GM06990 (cell line): Measurements from ENCODE around the gene RAB3D.
"Not testable (repeated sequence)": the region's sequence is repeated elsewhere in the genome, so short reads cannot be mapped to it uniquely, and the experiment has no call there.

Experiments used
- DNase-seq: peaks from one replicate; pipeline ENCODE4 v3.0.0-alpha.2; 2011; ENCODE audit not compliant: insufficient read length; ENCODE audit errors: extremely low read depth
- H3K27me3 ChIP-seq: replicated peaks from 2 replicates; pipeline ENCODE4 v1.6.0; 2011; ENCODE audit warnings: low read length; ENCODE audit not compliant: control insufficient read depth, insufficient read depth
- H3K36me3 ChIP-seq: 2 replicates; pipeline ENCODE4 v1.5.1; 2011; ENCODE audit warnings: low read length; ENCODE audit not compliant: control insufficient read depth, insufficient read depth
- H3K4me3 ChIP-seq: replicated peaks from 2 replicates; pipeline ENCODE4 v1.5.1; 2011; ENCODE audit warnings: low read depth, mild to moderate bottlenecking, control low read depth, low read length
- TF ChIP-seq, protein P1 (sequence below): IDR thresholded peaks from 2 replicates; pipeline ENCODE4 v1.5.1; 2011; ENCODE audit warnings: low read length, control low read depth, mild to moderate bottlenecking, inconsistent platforms; ENCODE audit not compliant: insufficient read depth, poor library complexity, severe bottlenecking

The RAB3D gene

DNA sequence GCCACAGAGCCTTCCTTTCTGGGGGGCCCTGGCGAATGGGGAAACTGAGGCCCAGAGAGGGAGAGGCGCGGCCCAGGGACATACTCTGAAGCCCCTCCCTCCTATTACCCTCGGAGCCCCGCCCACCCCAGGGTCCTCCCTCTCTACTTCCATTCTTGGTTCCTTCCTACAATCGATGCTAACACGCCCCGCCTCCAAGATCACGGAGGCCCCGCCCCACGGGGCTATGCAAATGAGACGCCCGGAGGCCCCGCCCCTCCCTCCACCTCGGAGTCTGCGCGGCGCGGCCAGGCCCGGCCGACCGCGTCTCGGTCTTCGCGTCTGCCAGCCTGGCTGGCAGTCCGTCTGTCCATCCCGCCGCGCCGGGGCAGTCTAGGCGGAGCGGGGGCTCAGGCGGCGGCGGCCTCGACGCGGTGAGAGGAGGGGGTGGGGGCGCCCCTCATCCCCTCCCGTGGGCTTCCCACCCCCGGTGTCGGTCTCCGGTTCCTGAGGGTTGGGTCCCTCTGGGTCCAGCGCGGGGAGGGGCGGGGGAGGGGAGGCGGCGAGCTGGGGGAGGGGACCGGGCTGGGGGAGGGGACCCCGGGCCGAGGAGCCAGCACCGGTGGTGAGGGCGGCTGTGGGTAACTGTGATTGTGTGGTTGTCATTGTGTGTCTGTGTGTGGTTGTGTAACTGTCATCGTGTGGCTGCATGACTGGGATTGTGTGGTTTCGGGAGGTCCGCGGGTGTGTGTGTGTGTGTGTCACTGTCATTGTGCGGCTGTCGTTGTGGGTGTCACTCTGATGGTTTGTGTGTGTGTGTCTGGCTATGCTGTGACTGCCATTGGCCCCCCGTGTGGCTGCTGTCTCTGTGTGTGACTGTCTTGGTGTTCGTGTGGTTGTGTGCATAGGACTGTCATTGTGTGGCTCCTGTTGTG lies 16.0 kb upstream of the RAB3D start, which contains the start of gene PLPPR2:
PLPPR2 (plus strand) TSS at position 273 of the 914 bp plus-strand sequence. CDS start 2,242 bp downstream, outside the sequence.
- DNase-seq = peak; percentile 84
- Histone ChIP-seq H3K4me3 (peak within 1 kb of the TSS; percentile 42), H3K36me3 (no peaks in the 10 kb centered on the region), H3K27me3 (no peaks in the 10 kb centered on the region; the same call in 1 of the 2 replicates)
- TF ChIP-seq, protein P1, sequence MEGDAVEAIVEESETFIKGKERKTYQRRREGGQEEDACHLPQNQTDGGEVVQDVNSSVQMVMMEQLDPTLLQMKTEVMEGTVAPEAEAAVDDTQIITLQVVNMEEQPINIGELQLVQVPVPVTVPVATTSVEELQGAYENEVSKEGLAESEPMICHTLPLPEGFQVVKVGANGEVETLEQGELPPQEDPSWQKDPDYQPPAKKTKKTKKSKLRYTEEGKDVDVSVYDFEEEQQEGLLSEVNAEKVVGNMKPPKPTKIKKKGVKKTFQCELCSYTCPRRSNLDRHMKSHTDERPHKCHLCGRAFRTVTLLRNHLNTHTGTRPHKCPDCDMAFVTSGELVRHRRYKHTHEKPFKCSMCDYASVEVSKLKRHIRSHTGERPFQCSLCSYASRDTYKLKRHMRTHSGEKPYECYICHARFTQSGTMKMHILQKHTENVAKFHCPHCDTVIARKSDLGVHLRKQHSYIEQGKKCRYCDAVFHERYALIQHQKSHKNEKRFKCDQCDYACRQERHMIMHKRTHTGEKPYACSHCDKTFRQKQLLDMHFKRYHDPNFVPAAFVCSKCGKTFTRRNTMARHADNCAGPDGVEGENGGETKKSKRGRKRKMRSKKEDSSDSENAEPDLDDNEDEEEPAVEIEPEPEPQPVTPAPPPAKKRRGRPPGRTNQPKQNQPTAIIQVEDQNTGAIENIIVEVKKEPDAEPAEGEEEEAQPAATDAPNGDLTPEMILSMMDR = no peak

DNA sequence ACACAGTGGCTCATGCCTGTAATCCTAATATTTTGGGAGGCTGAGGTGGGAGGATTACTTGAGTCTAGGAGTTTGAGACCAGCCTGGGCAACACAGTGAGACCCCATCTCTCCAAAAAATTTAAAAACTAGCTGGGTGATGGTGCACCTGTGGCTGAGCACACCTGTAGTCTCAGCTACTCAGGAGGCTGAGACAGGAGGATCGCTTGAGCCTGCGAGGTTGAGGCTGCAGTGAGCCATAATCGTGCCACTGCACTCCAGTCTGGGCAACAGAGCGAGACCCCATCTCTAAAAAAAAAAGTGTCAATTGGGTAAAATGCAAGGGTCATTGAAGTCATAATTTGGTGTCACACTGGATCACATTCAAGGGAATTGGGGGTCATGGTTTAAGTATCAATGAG lies 14.6 kb upstream of the RAB3D start:
- not testable (repeated sequence) for H3K27me3 ChIP-seq, H3K36me3 ChIP-seq

DNA sequence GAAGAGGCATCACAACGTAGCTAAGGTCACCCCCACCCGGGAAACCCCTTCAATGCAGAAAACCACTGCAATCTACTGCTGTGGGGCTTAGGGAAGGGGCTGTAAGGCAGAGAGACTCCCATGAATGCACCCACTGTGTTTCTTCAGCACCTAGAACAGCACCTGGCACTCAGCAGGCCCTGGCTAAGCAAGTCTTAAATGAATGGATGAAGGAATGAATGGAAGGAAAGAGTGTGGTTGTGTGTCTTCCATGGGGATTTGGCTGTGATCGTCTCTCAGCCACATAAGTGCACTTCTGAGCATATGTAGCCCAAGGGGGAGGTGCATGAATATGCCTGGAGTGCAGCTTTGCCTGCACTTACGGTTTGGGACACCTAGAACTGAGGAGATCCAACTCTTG lies 9.7 kb upstream of the RAB3D start:
- H3K27me3 ChIP-seq = no peaks in the 10 kb centered on the region
- TF ChIP-seq, protein P1 = no peak
- DNase-seq = no peak
- H3K4me3 ChIP-seq = no peak overlapping the region
- H3K36me3 ChIP-seq = no peaks in the 10 kb centered on the region

More for the DNA sequence above, 14.6 kb upstream of the RAB3D start:
- DNase-seq, H3K4me3 ChIP-seq: not testable (repeated sequence)

DNA sequence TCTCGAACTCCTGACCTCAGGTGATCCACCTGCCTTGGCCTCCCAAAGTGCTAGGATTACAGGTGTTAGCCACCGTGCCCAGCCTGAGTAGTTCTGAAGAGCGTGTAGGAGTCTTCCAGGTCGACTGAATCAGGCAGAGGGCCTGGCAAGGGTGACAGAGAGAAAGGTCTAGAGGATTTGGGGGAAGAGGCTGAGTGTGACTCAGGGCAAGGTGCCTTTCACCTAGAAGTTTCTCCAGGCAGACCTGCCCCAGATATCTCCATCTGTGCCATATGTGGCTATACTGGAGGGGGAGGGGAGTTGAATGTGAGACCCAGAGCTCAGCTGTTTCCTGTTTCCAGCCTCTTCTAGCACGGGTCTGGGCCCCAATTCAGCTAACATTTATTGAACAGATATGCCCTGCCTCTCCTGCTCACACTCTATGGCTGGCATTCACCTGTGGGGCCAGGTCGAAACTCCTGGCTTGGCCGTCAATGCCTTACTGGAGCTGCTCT lies 8.1 kb upstream of the RAB3D start:
- TF ChIP-seq, protein P1 = no peak
- H3K36me3 ChIP-seq = peaks cover 1% of the 10 kb centered on the region; the same call in 1 of the 2 replicates
- H3K27me3 ChIP-seq = no peaks in the 10 kb centered on the region
- no peak for DNase-seq
- H3K4me3 ChIP-seq = no peak overlapping the region

DNA sequence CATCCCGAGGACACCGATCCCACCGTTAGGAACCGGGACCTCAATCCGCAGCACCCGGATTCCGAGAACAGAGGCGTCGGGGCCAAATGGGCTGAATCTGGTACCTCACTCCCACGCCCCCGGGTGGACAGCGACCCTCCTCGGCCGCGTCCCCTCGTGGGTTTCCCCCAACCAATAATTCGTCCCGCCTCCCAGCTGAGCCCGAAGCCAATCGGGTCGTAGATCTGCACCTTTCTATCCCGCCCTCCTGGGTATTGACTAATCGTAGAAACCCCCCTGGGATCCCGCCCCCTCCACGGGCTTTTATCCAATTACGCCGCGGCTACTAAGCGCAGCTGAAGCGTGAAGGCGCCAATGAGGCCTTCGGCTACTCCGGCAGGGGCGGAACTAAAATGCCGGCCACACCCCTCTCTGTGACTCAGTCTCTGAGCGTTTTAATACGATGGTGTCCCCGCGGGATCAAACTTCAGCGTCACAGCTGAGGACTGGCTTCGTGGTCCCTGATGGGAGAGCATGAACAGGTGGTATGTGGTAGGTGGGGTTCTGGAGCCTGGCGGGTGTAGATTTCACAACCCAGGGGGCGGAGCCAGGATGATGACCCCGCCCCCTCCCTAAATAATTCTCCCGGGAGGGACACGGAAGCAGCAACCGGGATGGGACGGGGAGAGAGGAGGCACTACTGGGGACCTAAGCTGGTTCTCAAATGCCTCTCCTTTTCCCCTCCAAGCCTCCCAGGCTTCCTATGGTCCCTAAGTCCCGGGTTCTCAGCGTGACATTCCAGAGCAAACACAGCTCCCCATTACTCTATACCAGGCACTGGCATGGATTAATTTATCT lies 6.9 kb upstream of the RAB3D start, which contains the start of the genes CCDC159 and TMEM205:
CCDC159 (plus strand) TSS at position 416 of the 837 bp plus-strand sequence; CDS start at position 504, 88 bp downstream.
TMEM205 (minus strand) TSS at position 165 of the 837 bp plus-strand sequence. CDS start 649 bp downstream, outside the sequence.
- Histone ChIP-seq H3K27me3 (no peaks in the 10 kb centered on the region), H3K36me3 (peaks cover 3% of the 10 kb centered on the region), H3K4me3 (peak within 1 kb of the TSS; percentile 88)
- peak; percentile 92 for DNase-seq
- TF ChIP-seq, protein P1 = peak; percentile 33
